H9 (cell line): ENCODE data around the gene TLE5. TPM values are rescaled to one million over a fixed set of nuclear protein-coding genes. Genes with fewer than 3 reads are reported as not detected.
A peak's percentile ranks its signal among the peaks of the same experiment; 100 is the strongest.

Experiments used
- DNase-seq: peaks from one replicate; pipeline ENCODE4 v3.0.0-alpha.2; 2017
- H2AFZ ChIP-seq: one replicate; pipeline ENCODE4 v1.6.1; 2013; ENCODE audit warnings: mild to moderate bottlenecking, low read length, control low read depth, moderate library complexity
- H2AK5ac ChIP-seq: 2 replicates; pipeline ENCODE4 v1.6.1; 2013; ENCODE audit warnings: low read length, control low read depth, mixed read lengths; ENCODE audit not compliant: insufficient read length
- H2BK120ac ChIP-seq: one replicate; pipeline ENCODE4 v1.6.1; 2013; ENCODE audit warnings: low read depth, mild to moderate bottlenecking, low read length, control low read depth, inconsistent platforms; ENCODE audit not compliant: poor library complexity, severe bottlenecking
- H2BK12ac ChIP-seq: 2 replicates; pipeline ENCODE4 v1.6.1; 2013; ENCODE audit warnings: low read length, control low read depth, mixed read lengths, low read depth; ENCODE audit not compliant: insufficient read length
- H2BK15ac ChIP-seq: 2 replicates; pipeline ENCODE4 v1.6.1; 2013; ENCODE audit warnings: low read depth, low read length, control low read depth
- H2BK20ac ChIP-seq: one replicate; pipeline ENCODE4 v1.6.1; 2013; ENCODE audit warnings: low read depth, mild to moderate bottlenecking, low read length, control low read depth, inconsistent platforms; ENCODE audit not compliant: poor library complexity, severe bottlenecking
- H2BK5ac ChIP-seq: 2 replicates; pipeline ENCODE4 v1.6.1; 2013; ENCODE audit warnings: low read length, control low read depth, mixed read lengths; ENCODE audit not compliant: insufficient read length
- H3K14ac ChIP-seq: 2 replicates; pipeline ENCODE4 v1.6.1; 2013; ENCODE audit warnings: low read length, control low read depth; ENCODE audit not compliant: insufficient read depth
- H3K18ac ChIP-seq: 2 replicates; pipeline ENCODE4 v1.6.1; 2013; ENCODE audit warnings: low read depth, mild to moderate bottlenecking, mixed read lengths, low read length, control low read depth; ENCODE audit not compliant: insufficient read length
- H3K23ac ChIP-seq: 2 replicates; pipeline ENCODE4 v1.6.1; 2013; ENCODE audit warnings: low read length, control low read depth, mixed read lengths, low read depth; ENCODE audit not compliant: insufficient read length
- H3K23me2 ChIP-seq: 2 replicates; pipeline ENCODE4 v1.6.1; 2013; ENCODE audit warnings: low read depth, mild to moderate bottlenecking, mixed read lengths, low read length, control low read depth; ENCODE audit not compliant: insufficient read length, poor library complexity, severe bottlenecking
- H3K27ac ChIP-seq: 2 replicates; pipeline ENCODE4 v1.5.1; 2013; ENCODE audit warnings: low read length, control low read depth, mixed read lengths, low read depth; ENCODE audit not compliant: insufficient read length
- H3K27me3 ChIP-seq: 2 replicates; pipeline ENCODE4 v1.6.1; 2013; ENCODE audit warnings: low read length, control low read depth, inconsistent platforms; ENCODE audit not compliant: insufficient read depth
- H3K4ac ChIP-seq: 2 replicates; pipeline ENCODE4 v1.6.1; 2013; ENCODE audit warnings: low read depth, mild to moderate bottlenecking, control low read depth, inconsistent platforms, low read length, moderate library complexity
- H3K4me1 ChIP-seq: 2 replicates; pipeline ENCODE4 v1.6.1; 2013; ENCODE audit warnings: low read length, control low read depth, inconsistent platforms; ENCODE audit not compliant: insufficient read depth
- H3K4me2 ChIP-seq: 2 replicates; pipeline ENCODE4 v1.6.1; 2013; ENCODE audit warnings: low read length, control low read depth, mixed read lengths; ENCODE audit not compliant: insufficient read length, insufficient read depth
- H3K56ac ChIP-seq: 2 replicates; pipeline ENCODE4 v1.6.1; 2013; ENCODE audit warnings: low read depth, mild to moderate bottlenecking, mixed read lengths, low read length, control low read depth; ENCODE audit not compliant: insufficient read length
- H3K79me1 ChIP-seq: 2 replicates; pipeline ENCODE4 v1.6.1; 2013; ENCODE audit warnings: low read depth, mild to moderate bottlenecking, moderate library complexity, low read length, control low read depth, inconsistent platforms; ENCODE audit not compliant: insufficient read depth, poor library complexity, severe bottlenecking
- H3K79me2 ChIP-seq: 2 replicates; pipeline ENCODE4 v1.6.1; 2013; ENCODE audit warnings: low read length, control low read depth, inconsistent platforms; ENCODE audit not compliant: insufficient read depth
- H3K9ac ChIP-seq: 2 replicates; pipeline ENCODE4 v1.6.1; 2013; ENCODE audit warnings: low read length, control low read depth, mixed read lengths; ENCODE audit not compliant: insufficient read length; ENCODE audit errors: extremely low read depth
- H3K9me3 ChIP-seq: one replicate; pipeline ENCODE4 v1.6.1; 2013; ENCODE audit warnings: low read depth, low read length, inconsistent platforms; ENCODE audit not compliant: control insufficient read depth
- H3T11ph ChIP-seq: one replicate; pipeline ENCODE4 v1.6.1; 2013; ENCODE audit warnings: mild to moderate bottlenecking, low read length, control low read depth, inconsistent platforms
- H4K20me1 ChIP-seq: one replicate; pipeline ENCODE4 v1.6.1; 2013; ENCODE audit not compliant: control insufficient read depth, insufficient read length, insufficient read depth
- H4K5ac ChIP-seq: 2 replicates; pipeline ENCODE4 v1.6.1; 2013; ENCODE audit warnings: low read depth, mild to moderate bottlenecking, mixed read lengths, low read length, control low read depth; ENCODE audit not compliant: insufficient read length
- H4K8ac ChIP-seq: replicated peaks from 2 replicates; pipeline ENCODE4 v1.6.1; 2013; ENCODE audit warnings: low read length, control low read depth, mixed read lengths, low read depth; ENCODE audit not compliant: insufficient read length
- H4K91ac ChIP-seq: 2 replicates; pipeline ENCODE4 v1.6.1; 2013; ENCODE audit warnings: low read depth, mild to moderate bottlenecking, moderate library complexity, mixed read lengths, low read length, control low read depth; ENCODE audit not compliant: insufficient read length
- H3K27ac Mint-ChIP-seq, 3 experiments: 2 replicates in 2 of 3; 3 replicates in 1 of 3; pipeline ENCODE4 v1.8.0; 2020 to 2021; ENCODE audit warnings: mixed read lengths in 3 of 3, mild to moderate bottlenecking in 1 of 3, moderate library complexity in 1 of 3
- H3K27me3 Mint-ChIP-seq: 2 replicates; pipeline ENCODE4 v1.8.0; 2021; ENCODE audit warnings: low read depth, mild to moderate bottlenecking, moderate library complexity, mixed read lengths
- H3K36me3 Mint-ChIP-seq, 3 experiments: 2 replicates in 2 of 3; 3 replicates in 1 of 3; pipeline ENCODE4 v1.8.0; 2020 to 2021; ENCODE audit warnings: low read depth in 3 of 3, mixed read lengths in 3 of 3; ENCODE audit not compliant: insufficient read depth in 1 of 3
- H3K4me1 Mint-ChIP-seq, 2 experiments: 2 replicates each; pipeline ENCODE4 v1.8.0; 2020; ENCODE audit warnings: mixed read lengths in 2 of 2
- H3K4me3 Mint-ChIP-seq, 2 experiments: 2 replicates in 1 of 2; 3 replicates in 1 of 2; pipeline ENCODE4 v1.8.0; 2020 to 2021; ENCODE audit warnings: mild to moderate bottlenecking in 2 of 2, mixed read lengths in 2 of 2, moderate library complexity in 1 of 2
- H3K9me3 Mint-ChIP-seq, 2 experiments: 2 replicates in 1 of 2; 3 replicates in 1 of 2; pipeline ENCODE4 v1.8.0; 2020; ENCODE audit warnings: mild to moderate bottlenecking in 2 of 2, mixed read lengths in 2 of 2, moderate library complexity in 1 of 2
- CTCF ChIP-seq: fragments of 200-600 bp; sonication (generic); conservative IDR thresholded peaks from 3 replicates; pipeline ENCODE4 v1.8.0; 2021; ENCODE audit warnings: antibody characterized with exemption, mild to moderate bottlenecking
- WGBS: extraction: QIAGEN DNeasy Blood & Tissue Kit; methylation state at CpG from one replicate; pipeline ENCODE4 v1.1.7; 2013; ENCODE audit warnings: missing lambda C conversion rate, low lambda C conversion rate, mixed read lengths; ENCODE audit not compliant: insufficient read length; ENCODE audit errors: extremely low coverage; 5-methylcytosine and 5-hydroxymethylcytosine counted together
- total RNA-seq: library from RNA; stranded (reverse); gene quantifications from 2 replicates; pipeline ENCODE4 v1.2.1, GENCODE V29; 2021

TLE5 gene
- total RNA-seq, 1 experiment from 2014 or later: 221 TPM

- no peak overlapping the region for H3K4me2 ChIP-seq
- no peak overlapping the region for H3K4ac ChIP-seq
- peaks cover 2% of the 10 kb centered on the region for H3K27me3 Mint-ChIP-seq
- no peak overlapping the region for H2AK5ac ChIP-seq
- no peak overlapping the region for H2BK12ac ChIP-seq
- H3K27ac ChIP-seq: no peak overlapping the region
- H3K9me3 Mint-ChIP-seq: no peaks in the 10 kb centered on the region
- DNase-seq: no peak
- H3K27ac Mint-ChIP-seq: no peak overlapping the region; a peak in 1 of 7 replicates
- H3K4me3 Mint-ChIP-seq: no peak overlapping the region
- no peak overlapping the region for H3K23ac ChIP-seq
- peaks cover 26% of the 10 kb centered on the region; the same call in 1 of the 2 replicates for H3K79me2 ChIP-seq
- H2BK15ac ChIP-seq: no peak overlapping the region
- peak overlapping the region; percentile 64 for H4K91ac ChIP-seq
- H3K4me1 ChIP-seq: no peaks in the 10 kb centered on the region; the same call in 1 of the 2 replicates
- no peak overlapping the region for H3K18ac ChIP-seq
- no peak overlapping the region; the same call in 1 of the 2 replicates for H3K14ac ChIP-seq
- peaks cover 10% of the 10 kb centered on the region for H4K20me1 ChIP-seq
- WGBS: no CpG with 5 or more reads among the region's 11 CpGs
- H3K9me3 ChIP-seq: no peaks in the 10 kb centered on the region
- H3K27me3 ChIP-seq: no peaks in the 10 kb centered on the region
- no peaks in the 10 kb centered on the region for H3K36me3 Mint-ChIP-seq
- no peak overlapping the region for H4K8ac ChIP-seq
- H2BK5ac ChIP-seq: no peak overlapping the region
- H2BK120ac ChIP-seq: no peak overlapping the region
- no peak overlapping the region for H2BK20ac ChIP-seq
- H3K56ac ChIP-seq: no peak overlapping the region
- peaks cover 20% of the 10 kb centered on the region for H3K23me2 ChIP-seq
- H3K79me1 ChIP-seq: peaks cover 13% of the 10 kb centered on the region
- H4K5ac ChIP-seq: no peak overlapping the region
- H2AFZ ChIP-seq: no peak overlapping the region
- no peak overlapping the region for H3T11ph ChIP-seq
- no peak for TF ChIP-seq CTCF
- no peak overlapping the region for H3K9ac ChIP-seq
- H3K4me1 Mint-ChIP-seq: peaks cover 16 to 20% of the 10 kb centered on the region in 2 experiments; a peak in 3 of 4 replicates
Observed at GRCh38 chr19:3096902-3097326, 34.6 kb upstream of the TLE5 start.
